GM18867 (cell line): ENCODE data around the gene TPO.
"Not testable (repeated sequence)": the region's sequence is repeated elsewhere in the genome, so short reads cannot be mapped to it uniquely, and the experiment has no call there.

Experiments used
- ATAC-seq: cut with Tn5 transposase; IDR thresholded peaks from one replicate; pipeline ENCODE4 v1.9.1; 2021; ENCODE audit warnings: mild to moderate bottlenecking, moderate library complexity; ENCODE audit not compliant: unreplicated experiment

Gene TPO

DNA sequence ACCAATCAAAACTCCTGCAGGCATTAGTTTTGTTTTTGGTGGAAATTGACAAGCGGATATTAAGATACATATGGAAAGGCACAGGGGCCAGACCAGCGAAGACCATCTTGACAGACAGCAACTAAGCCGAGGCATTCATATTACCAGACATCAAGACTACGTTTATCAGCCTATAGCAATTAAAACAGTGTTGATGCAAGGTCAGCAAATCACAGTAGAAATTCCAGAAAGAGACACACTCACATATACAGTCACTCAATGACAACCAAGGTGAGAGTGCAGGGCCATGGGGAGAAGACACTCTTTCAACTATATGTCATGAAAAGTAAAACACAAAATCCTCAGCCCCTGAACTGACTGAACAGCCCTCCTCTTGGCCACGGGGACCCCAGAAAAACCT is 164.6 kb downstream of the TPO start:
- ATAC-seq, result no peak

GRCh38 chr2:1581257-1581964 is 168.1 kb downstream of the TPO start:
- not testable (repeated sequence) for ATAC-seq

GRCh38 chr2:1581965-1582625 is 168.8 kb downstream of the TPO start:
- ATAC-seq, result no peak

DNA sequence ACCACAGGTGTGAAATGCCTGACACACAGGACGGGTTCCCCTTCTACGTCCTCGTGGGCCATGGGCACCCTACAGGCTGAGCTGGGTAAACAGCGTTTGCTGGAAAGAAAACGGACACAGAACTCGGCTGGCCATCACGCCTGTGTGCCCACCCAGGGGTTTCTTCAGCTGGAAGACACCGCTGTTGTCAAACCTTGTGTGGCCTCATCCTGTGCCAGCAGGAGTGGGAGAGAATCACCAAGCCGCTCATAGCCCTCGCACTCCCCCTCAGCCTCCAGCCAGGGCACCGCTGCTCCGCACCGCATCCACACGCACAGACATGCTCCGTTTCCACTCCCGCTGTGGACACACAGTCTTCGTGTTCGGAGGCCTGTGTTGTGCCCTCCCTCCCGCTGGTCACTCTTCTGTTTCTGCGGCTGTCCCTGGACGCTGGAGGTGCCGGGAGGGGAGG is 169.7 kb downstream of the TPO start:
- ATAC-seq, result no peak

GRCh38 chr2:1584051-1584531 is 170.8 kb downstream of the TPO start:
- no peak for ATAC-seq

DNA sequence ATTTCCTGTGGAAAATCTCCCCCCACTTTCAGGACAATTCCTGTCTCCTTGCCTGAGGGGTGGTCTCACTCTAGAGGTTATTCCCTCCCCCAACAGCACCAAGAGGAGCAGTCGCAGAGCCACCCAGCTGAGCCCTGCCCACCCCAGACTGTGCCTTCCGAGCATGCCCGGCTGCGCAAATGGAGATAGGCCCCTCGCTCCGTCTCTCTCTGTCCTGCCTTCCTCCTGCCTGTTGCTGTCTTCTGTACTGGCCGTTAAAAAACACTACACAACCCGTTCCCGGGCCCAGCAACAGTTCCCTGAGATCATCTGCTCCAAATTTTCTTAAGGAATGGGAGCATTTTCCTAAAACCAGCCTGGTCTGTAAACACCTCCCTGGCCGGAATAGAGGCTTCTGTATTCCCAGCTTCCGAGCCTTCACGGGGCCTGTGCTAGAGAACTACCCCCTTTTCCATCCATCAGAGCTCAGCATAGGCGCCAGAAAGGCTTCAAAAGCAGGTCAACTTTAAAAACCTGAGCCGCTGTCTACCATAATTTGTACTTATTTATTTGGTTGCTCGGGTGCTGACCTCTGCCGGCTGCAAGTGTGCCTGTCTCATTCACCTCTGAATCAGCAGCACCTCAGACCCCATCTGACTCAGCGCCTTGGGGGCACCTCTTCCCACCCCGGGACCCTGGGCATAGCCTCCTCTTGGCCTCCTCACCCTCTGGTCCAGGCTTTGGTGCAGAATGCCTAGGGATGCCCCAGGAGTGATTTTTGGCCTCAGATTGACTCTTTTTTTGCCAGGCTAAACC is 171.6 kb downstream of the TPO start:
- ATAC-seq, result no peak

DNA sequence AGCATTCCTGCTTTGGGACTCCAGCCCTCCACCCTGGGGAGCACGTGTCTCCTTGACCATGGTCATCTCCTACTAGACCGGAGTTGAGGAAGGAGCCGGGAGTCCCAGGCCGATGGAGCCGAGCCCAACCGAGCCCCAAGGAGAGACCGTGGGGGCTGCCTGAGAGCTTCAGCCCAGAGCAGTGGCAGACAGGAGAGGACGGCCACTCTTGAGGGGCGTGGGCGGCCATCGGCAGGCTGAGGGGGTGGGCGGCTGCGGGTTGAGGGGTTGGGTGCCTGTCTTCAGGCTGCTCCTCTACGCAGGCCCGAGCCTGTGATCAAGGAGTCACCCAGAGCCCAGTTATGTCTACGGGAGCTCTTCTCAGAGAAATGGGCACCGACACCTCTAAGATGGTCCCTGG is 172.4 kb downstream of the TPO start:
- no peak for ATAC-seq

DNA sequence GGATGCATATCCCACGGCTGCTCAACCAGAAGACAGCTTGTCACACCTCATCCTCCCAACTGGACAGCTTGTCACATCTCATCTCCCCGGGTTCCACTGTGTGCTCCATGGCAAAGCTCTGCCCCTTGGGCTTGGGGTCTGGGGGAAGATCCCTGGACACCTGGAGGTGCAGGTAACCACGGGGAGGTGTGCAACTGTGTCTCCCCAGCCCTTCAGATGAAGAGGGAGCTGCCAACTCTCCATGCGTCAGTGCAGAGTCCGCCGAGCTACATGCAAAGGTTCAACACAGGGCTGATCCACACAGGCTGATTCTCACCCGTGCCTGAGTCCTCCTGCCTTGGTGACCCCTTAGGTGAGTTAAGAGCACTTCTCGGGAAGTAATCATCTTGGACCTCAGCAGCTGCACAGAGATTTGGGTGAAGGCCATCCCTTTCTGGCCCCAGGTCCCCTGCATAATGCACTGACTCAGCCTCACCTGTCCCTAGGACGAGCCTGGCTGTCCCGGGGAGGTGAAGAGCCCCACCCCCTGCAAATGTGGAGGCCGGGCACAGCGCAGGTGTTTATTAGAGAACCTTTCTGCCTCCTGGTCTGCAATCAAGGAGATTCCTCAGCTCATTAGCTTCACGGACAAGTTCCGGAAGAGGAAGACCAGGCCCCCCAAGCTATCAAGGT is 173.1 kb downstream of the TPO start:
- no peak for ATAC-seq

DNA sequence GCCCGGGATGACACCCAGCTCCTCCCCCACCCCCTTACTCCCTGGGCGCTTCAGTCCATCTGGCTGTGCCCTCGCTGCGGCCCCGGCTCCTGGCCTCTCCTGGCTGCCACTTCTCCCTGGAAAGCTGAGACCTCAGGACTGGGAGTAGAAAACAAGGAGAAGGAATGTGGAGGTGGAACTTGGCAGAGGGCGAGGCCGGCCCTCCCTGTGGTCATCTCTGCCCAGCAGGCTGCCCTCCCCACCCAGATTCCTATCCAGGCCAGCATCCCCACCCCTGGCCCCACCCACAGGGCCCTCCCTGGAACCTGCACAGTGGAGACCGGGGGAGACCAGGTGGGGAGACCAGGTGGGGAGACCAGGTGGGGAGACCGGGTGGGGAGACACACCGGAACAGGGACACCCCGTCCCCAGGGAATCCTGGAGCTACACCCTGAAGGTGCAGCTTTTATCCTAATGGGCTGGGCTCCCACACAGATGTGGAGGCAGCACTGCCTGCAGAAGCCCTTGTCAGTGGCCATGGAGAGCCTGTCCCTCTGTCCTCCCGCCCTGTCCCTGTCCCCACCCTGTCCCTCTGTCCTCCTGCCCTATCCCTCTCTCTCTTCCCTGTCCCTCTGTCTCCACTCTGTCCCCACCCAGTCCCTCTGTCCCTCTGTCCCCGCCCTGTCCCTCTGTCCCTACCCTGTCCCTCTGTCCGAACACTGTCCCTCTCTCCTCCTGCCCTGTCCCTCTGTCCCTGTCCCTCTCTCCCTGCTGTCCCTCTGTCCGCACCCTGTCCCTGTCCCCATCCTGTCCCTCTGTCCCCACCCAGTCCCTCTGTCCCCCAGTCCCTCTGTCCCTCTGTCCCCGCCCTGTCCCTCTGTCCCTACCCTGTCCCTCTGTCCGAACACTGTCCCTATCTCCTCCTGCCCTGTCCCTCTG is 173.9 kb downstream of the TPO start:
- no peak for ATAC-seq

GRCh38 chr2:1588051-1588977 is 175.1 kb downstream of the TPO start:
- ATAC-seq, result no peak

GRCh38 chr2:1588978-1589621 is 175.8 kb downstream of the TPO start:
- ATAC-seq, result no peak

GRCh38 chr2:1590596-1591460 is 177.6 kb downstream of the TPO start:
- ATAC-seq, result no peak

GRCh38 chr2:1591461-1591770 is 178.2 kb downstream of the TPO start:
- no peak for ATAC-seq
